ENCODE data around the gene KDM6A.

Gene KDM6A

DNA sequence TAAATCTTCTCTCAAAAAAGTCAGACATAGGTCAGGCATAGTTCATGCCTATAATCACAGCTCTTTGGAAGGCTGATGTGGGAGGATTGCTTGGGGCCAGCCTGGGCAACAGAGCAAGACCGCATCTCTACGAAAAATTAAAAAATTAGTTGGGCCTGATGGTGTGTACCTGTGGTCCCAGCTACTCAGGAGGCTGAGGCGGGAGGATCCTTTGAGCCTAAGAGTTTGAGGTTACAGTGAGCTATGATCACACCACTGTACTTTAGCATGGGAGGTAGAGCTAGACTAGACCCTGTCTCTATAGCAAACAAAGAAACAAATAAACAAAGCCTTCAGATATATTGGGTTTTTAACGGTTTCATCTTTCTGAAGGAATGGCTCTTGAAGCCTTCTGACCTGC is 265.5 kb downstream of the KDM6A start:
- Mint-ChIP-seq H3K9me3 (no peaks in the 10 kb centered on the region), H3K27me3 (ENCODE audit: low read depth) (no peaks in the 10 kb centered on the region), H3K27ac (no peak overlapping the region), H3K4me3 (no peak overlapping the region), H3K4me1 (ENCODE audit: low read depth) (no peaks in the 10 kb centered on the region), H3K36me3 (ENCODE audit: low read depth) (no peaks in the 10 kb centered on the region)

DNA sequence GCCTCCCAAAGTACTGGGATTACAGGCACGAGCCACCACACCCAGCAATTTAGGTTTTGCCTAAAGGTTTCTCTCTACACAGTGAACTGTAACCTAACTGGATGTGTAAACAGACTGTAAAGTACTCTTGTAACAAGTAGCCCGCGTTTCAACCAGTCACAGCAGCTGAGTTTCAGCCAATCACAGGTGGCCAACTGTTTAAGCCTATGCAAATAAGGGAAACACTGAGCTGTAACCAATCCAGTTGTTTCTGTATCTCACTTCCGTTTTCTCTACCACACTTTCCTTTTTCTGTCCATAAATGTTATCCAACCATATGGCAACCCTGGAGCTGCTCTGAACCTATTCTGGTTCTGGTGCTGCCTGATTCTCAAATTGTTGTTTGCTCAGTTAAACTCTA is 267.8 kb downstream of the KDM6A start:
- no peaks in the 10 kb centered on the region for H3K27me3 Mint-ChIP-seq (ENCODE audit: low read depth)
- H3K27ac Mint-ChIP-seq, result no peak overlapping the region
- H3K36me3 Mint-ChIP-seq (ENCODE audit: low read depth), result no peaks in the 10 kb centered on the region

DNA sequence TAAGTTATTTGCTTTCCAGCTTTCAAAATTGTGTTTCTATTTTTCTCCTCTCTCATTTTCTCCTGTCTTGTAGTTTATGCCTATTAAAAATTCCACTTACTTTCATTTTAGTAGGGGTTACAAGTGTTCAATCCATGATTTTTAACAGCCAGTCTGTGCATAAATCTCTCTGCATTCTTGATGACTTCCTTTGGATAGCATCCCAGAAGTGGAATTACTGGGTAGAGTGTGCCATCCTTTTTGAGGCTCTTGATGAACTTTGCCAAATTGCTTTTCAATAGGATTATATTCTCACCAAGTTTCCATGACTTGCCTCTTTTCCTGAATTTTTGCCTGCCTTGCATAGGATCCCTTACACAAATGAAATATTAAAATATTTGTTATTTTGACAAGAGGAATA is 269.2 kb downstream of the KDM6A start:
- Mint-ChIP-seq H3K27ac (no peak overlapping the region), H3K4me1 (ENCODE audit: low read depth) (no peaks in the 10 kb centered on the region), H3K27me3 (ENCODE audit: low read depth) (no peaks in the 10 kb centered on the region), H3K9me3 (no peaks in the 10 kb centered on the region), H3K4me3 (no peak overlapping the region), H3K36me3 (ENCODE audit: low read depth) (no peaks in the 10 kb centered on the region)

More for the DNA sequence above, 267.8 kb downstream of the KDM6A start:
- H3K4me1 Mint-ChIP-seq (ENCODE audit: low read depth), result no peaks in the 10 kb centered on the region
- no peak overlapping the region for H3K4me3 Mint-ChIP-seq
- no peaks in the 10 kb centered on the region for H3K9me3 Mint-ChIP-seq

DNA sequence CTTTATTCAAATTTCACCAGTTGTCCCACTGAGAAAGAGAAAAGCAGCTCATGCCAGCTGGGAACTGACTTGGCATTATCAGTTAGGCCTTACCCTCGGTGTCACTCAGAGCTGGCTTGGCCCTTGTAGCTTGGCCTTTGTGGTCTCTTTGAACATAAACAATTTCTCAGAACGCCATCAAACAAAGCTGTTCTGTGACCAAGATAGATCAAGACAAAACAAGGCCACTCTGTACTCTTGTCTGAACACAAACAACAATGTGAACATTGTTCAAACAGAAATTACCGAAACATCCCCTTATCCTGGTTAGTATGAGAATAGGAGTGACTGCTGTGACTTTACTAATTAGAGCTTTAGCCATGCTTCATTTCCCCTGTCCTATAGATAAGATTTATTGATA is 270.5 kb downstream of the KDM6A start:
- Mint-ChIP-seq H3K9me3 (no peaks in the 10 kb centered on the region), H3K4me1 (ENCODE audit: low read depth) (no peaks in the 10 kb centered on the region), H3K27ac (no peak overlapping the region), H3K4me3 (no peak overlapping the region), H3K36me3 (ENCODE audit: low read depth) (no peaks in the 10 kb centered on the region), H3K27me3 (ENCODE audit: low read depth) (no peaks in the 10 kb centered on the region)

DNA sequence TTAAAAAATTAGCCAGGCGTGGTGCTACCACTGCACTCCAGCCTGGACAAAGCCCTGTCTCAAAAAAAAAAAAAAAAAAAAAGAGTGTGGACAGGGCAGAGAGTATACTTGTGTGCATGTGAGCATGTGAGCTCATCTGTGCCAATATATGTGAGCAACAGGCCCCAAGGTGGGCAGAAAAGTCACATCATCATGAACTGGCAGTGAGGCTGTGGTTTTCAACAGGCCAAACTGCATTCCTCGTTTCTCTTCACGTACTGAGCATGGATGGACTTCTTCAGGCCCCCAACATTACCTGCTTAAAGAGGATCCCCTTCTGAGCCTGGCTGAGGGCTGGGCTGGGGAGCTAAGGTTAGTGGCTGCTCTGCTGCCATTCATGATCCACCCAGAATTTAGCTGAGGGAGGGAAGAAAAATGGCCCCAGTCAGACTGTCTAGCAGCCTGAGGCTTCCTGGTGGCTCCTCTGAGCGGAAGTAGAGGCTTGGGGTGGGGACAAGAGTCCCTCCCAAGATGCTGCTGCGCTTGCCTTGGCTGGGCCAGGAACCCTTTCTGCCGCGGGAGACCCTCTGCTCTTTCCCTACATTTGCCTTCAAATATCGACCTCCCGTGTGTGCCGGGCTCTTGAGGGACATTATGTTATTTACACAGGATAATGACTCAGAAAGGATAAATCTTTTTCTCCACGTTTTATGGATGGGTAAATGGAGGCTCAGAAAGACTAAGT is 272.7 kb downstream of the KDM6A start:
- no peak overlapping the region for H3K27ac Mint-ChIP-seq

DNA sequence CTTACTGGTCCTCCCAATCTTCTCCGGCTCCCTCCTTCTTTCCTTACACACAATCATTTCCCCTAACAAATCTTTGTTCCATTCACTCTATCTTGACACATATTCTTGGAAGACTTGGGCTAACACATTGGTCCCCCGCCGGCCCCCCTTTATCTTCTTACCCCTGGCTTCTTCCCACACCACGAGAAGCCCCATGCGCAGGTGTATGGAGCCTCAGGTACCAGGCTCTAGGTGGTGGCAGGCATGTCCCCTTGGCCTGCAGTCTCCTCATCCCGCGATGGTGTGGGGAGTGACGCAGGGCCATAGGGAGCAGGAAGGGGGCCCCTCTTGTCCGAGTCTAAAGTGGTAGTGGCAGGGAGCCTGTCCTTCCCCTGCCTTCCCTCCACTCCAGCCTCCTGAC is 277.8 kb downstream of the KDM6A start:
- Mint-ChIP-seq H3K9me3 (no peaks in the 10 kb centered on the region), H3K36me3 (ENCODE audit: low read depth) (no peaks in the 10 kb centered on the region), H3K27ac (no peak overlapping the region), H3K4me1 (ENCODE audit: low read depth) (no peaks in the 10 kb centered on the region), H3K27me3 (ENCODE audit: low read depth) (no peaks in the 10 kb centered on the region), H3K4me3 (no peak overlapping the region)

More for the DNA sequence above, 272.7 kb downstream of the KDM6A start:
- Mint-ChIP-seq H3K9me3 (no peaks in the 10 kb centered on the region), H3K27me3 (ENCODE audit: low read depth) (no peaks in the 10 kb centered on the region), H3K4me3 (no peak overlapping the region), H3K36me3 (ENCODE audit: low read depth) (no peaks in the 10 kb centered on the region), H3K4me1 (ENCODE audit: low read depth) (no peaks in the 10 kb centered on the region)

DNA sequence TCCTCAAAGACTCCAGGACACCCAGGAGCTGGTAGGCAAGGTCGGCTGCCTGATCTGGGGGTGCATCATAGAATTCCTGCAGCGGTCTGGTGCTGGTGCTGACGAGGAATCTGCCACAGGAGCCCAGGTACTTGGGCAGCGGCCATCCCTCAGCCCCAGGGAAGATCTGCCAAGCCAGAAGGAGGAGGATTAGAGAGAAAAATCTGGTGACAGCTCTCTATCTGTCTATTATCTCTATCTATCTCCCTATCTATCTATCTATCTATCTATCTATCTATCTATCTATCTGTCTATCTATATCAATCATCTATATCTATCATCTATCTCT is 281.0 kb downstream of the KDM6A start:
- Mint-ChIP-seq H3K27me3 (ENCODE audit: low read depth) (no peaks in the 10 kb centered on the region), H3K36me3 (ENCODE audit: low read depth) (no peaks in the 10 kb centered on the region), H3K4me1 (ENCODE audit: low read depth) (no peaks in the 10 kb centered on the region), H3K9me3 (no peaks in the 10 kb centered on the region), H3K4me3 (no peak overlapping the region), H3K27ac (no peak overlapping the region)

DNA sequence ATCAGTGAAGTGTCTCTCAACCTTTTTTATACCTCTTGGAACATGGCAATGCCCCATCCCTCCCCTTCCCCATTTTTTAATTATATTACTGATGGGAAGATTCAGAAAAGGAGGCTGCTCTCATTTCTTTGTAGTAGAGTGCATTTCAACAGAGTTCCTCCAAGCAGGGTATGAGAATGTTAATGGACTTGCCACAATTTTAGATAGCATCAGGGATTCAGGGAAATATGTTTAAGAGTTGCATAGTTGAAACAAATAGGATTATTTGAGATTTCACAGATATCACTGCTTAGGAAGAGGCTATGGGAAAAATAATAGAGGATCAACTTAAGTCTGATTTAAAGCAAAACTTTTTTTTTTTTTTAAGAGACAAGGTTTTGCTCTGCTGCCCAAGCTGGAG is 281.5 kb downstream of the KDM6A start:
- no peaks in the 10 kb centered on the region for H3K9me3 Mint-ChIP-seq
- H3K27ac Mint-ChIP-seq, result no peak overlapping the region
- no peak overlapping the region for H3K4me3 Mint-ChIP-seq
- no peaks in the 10 kb centered on the region for H3K36me3 Mint-ChIP-seq (ENCODE audit: low read depth)
- no peaks in the 10 kb centered on the region for H3K27me3 Mint-ChIP-seq (ENCODE audit: low read depth)
- H3K4me1 Mint-ChIP-seq (ENCODE audit: low read depth), result no peaks in the 10 kb centered on the region

DNA sequence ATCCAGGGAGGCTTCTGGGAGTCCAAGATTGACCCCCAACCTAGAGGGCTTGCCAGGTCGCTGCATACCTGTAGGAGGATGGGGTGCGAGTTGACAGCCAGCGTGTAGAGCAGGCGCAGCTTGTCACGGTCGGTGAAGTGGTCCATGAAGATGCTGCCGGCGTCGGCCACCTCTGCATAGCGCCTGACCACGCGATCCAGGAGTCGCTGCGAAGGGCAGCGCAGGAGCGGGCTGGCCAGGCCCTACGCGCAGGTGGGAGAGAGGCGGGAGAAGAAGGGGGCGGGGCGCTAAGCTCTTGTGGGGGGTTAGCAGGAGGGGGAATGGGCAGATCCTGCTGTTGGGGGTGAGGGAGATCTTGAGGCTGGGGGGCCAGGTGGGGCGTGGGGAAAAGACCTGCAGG is 284.7 kb downstream of the KDM6A start:
- Mint-ChIP-seq H3K4me1 (ENCODE audit: low read depth) (no peaks in the 10 kb centered on the region), H3K36me3 (ENCODE audit: low read depth) (no peaks in the 10 kb centered on the region), H3K9me3 (peaks cover 5% of the 10 kb centered on the region), H3K27ac (no peak overlapping the region), H3K4me3 (no peak overlapping the region), H3K27me3 (ENCODE audit: low read depth) (no peaks in the 10 kb centered on the region)

All from T-helper 1 cell treated with Interleukin-12 subunit alpha and Interleukin-12 subunit beta and Interleukin-4 antibody, amounts not matched to agents 30 μg/mL and 1 μg/mL, for 36 hours (primary cell).